Spinal cord (tissue), 10 donors: Measurements from ENCODE around the gene CRHBP. TPM values are rescaled to one million over a fixed set of nuclear protein-coding genes. Genes with fewer than 3 reads are reported as not detected.
"Not testable (repeated sequence)": the region's sequence is repeated elsewhere in the genome, so short reads cannot be mapped to it uniquely, and the experiment has no call there.

Experiments used
- DNase-seq, 6 donors: peaks; one replicate each; pipeline versions ENCODE4 v3.0.0 to v3.0.0-alpha.2; 2013 to 2015; ENCODE audit warnings: low spot score in 6 of 6, low read depth in 4 of 6
- H3K27ac ChIP-seq: one replicate; pipeline ENCODE4 v1.5.1; 2013; ENCODE audit warnings: low read depth, low read length, control low read depth
- H3K27me3 ChIP-seq: one replicate; pipeline ENCODE4 v1.6.1; 2013; ENCODE audit warnings: low read length; ENCODE audit not compliant: control insufficient read depth, insufficient read depth
- H3K36me3 ChIP-seq: one replicate; pipeline ENCODE4 v1.6.1; 2013; ENCODE audit warnings: low read length; ENCODE audit not compliant: control insufficient read depth, insufficient read depth
- H3K4me1 ChIP-seq: one replicate; pipeline ENCODE4 v1.6.1; 2013; ENCODE audit warnings: low read length; ENCODE audit not compliant: control insufficient read depth, insufficient read depth
- H3K4me3 ChIP-seq: one replicate; pipeline ENCODE4 v1.5.1; 2013; ENCODE audit warnings: low read depth, low read length, control low read depth
- H3K9me3 ChIP-seq: one replicate; pipeline ENCODE4 v1.6.1; 2013; ENCODE audit warnings: low read length; ENCODE audit not compliant: control insufficient read depth, insufficient read depth
- WGBS: methylation state at CpG from one replicate; pipeline ENCODE4 v1.1.5; 2013; ENCODE audit warnings: missing lambda C conversion rate; ENCODE audit not compliant: insufficient coverage; 5-methylcytosine and 5-hydroxymethylcytosine counted together
- polyA plus RNA-seq, 2 donors: library from polyadenylated mRNA; unstranded; fragments of 120-200 nt; gene quantifications; one replicate each; pipeline ENCODE4 v1.2.1, GENCODE V29; 2013; ENCODE audit not compliant: insufficient read length in 2 of 2
- total RNA-seq, 2 donors: library from RNA; depleted of rRNA in 1 of 2; stranded (reverse); fragments of 120-200 nt in 1 of 2; fragments of >200 nt in 1 of 2; gene quantifications; one replicate each; pipeline versions ENCODE4 v1.2.3 to v1.2.4, GENCODE V29; 2013 to 2014
- donor health status: healthy.

The CRHBP gene
- total and polyA plus RNA-seq, 4 donors = 1.0 to 7.5 (median 5.9) TPM

- Histone ChIP-seq H3K27ac (no peak overlapping the region), H3K36me3 (no peaks in the 10 kb centered on the region), H3K4me1 (no peaks in the 10 kb centered on the region), H3K9me3 (no peaks in the 10 kb centered on the region), H3K4me3 (no peak overlapping the region), H3K27me3 (no peaks in the 10 kb centered on the region)
- no peak for DNase-seq
These were observed 14.7 kb upstream of the CRHBP start for GRCh38 chr5:76938177-76938576.

- Histone ChIP-seq H3K27ac (no peak overlapping the region), H3K27me3 (no peaks in the 10 kb centered on the region), H3K4me1 (no peaks in the 10 kb centered on the region), H3K4me3 (no peak overlapping the region), H3K9me3 (no peaks in the 10 kb centered on the region), H3K36me3 (no peaks in the 10 kb centered on the region)
- DNase-seq = no peak
- WGBS = 80% methylated on average over 1 of the region's 4 CpGs
These were observed 11.8 kb upstream of the CRHBP start for GRCh38 chr5:76941000-76941399.

GRCh38 chr5:76941442-76941841 is 11.4 kb upstream of the CRHBP start:
- Histone ChIP-seq H3K4me1 (no peaks in the 10 kb centered on the region), H3K9me3 (no peaks in the 10 kb centered on the region), H3K27ac (no peak overlapping the region), H3K27me3 (no peaks in the 10 kb centered on the region), H3K36me3 (no peaks in the 10 kb centered on the region), H3K4me3 (no peak overlapping the region)
- DNase-seq = no peak
- no CpG with 5 or more reads among the region's 3 CpGs for WGBS

GRCh38 chr5:76942581-76942980 is 10.3 kb upstream of the CRHBP start:
- H3K4me3 ChIP-seq = no peak overlapping the region
- H3K27me3 ChIP-seq = no peaks in the 10 kb centered on the region
- peak in 2 of 6 donors; percentile 18 to 38 for DNase-seq
- H3K9me3 ChIP-seq = no peaks in the 10 kb centered on the region
- no peaks in the 10 kb centered on the region for H3K4me1 ChIP-seq
- H3K36me3 ChIP-seq = no peaks in the 10 kb centered on the region
- H3K27ac ChIP-seq = no peak overlapping the region
- no CpG with 5 or more reads among the region's 1 CpG for WGBS

- no peak overlapping the region for H3K27ac ChIP-seq
- no peaks in the 10 kb centered on the region for H3K36me3 ChIP-seq
- DNase-seq = no peak
- H3K4me3 ChIP-seq = no peak overlapping the region
- no peaks in the 10 kb centered on the region for H3K4me1 ChIP-seq
- H3K9me3 ChIP-seq = no peaks in the 10 kb centered on the region
- 73% methylated on average over 2 of the region's 3 CpGs for WGBS
- no peaks in the 10 kb centered on the region for H3K27me3 ChIP-seq
These were observed 9.8 kb upstream of the CRHBP start for GRCh38 chr5:76943006-76943405.

GRCh38 chr5:76944638-76945037 is 8.2 kb upstream of the CRHBP start:
- no peaks in the 10 kb centered on the region for H3K36me3 ChIP-seq
- no peak overlapping the region for H3K27ac ChIP-seq
- WGBS = 73% methylated on average over 1 of the region's 5 CpGs
- H3K9me3 ChIP-seq = no peaks in the 10 kb centered on the region
- no peak overlapping the region for H3K4me3 ChIP-seq
- peak in 1 of 6 donors; percentile 34 for DNase-seq
- H3K27me3 ChIP-seq = no peaks in the 10 kb centered on the region
- no peaks in the 10 kb centered on the region for H3K4me1 ChIP-seq

- H3K27me3 ChIP-seq, H3K9me3 ChIP-seq, DNase-seq, H3K36me3 ChIP-seq, H3K4me1 ChIP-seq, H3K27ac ChIP-seq, H3K4me3 ChIP-seq: not testable (repeated sequence)
- WGBS = 87% methylated on average over 4 of the region's 9 CpGs
These were observed 7.6 kb upstream of the CRHBP start for GRCh38 chr5:76945238-76945637.

- DNase-seq = no peak
- Histone ChIP-seq H3K36me3 (no peaks in the 10 kb centered on the region), H3K27ac (no peak overlapping the region), H3K4me1 (no peaks in the 10 kb centered on the region), H3K4me3 (no peak overlapping the region), H3K27me3 (peaks cover 1% of the 10 kb centered on the region), H3K9me3 (no peaks in the 10 kb centered on the region)
- WGBS = no CpG with 5 or more reads among the region's 2 CpGs
These were observed 6.8 kb upstream of the CRHBP start for GRCh38 chr5:76946090-76946489.

GRCh38 chr5:76947082-76947503 is 5.8 kb upstream of the CRHBP start:
- Histone ChIP-seq H3K9me3 (no peaks in the 10 kb centered on the region), H3K27me3 (peaks cover 4% of the 10 kb centered on the region), H3K36me3 (no peaks in the 10 kb centered on the region), H3K27ac (no peak overlapping the region), H3K4me3 (no peak overlapping the region), H3K4me1 (no peaks in the 10 kb centered on the region)
- DNase-seq = no peak
- WGBS = no CpG with 5 or more reads among the region's 4 CpGs

- no peak overlapping the region for H3K27ac ChIP-seq
- WGBS = under 1% methylated on average over 81 of the region's 81 CpGs
- peaks cover 15% of the 10 kb centered on the region for H3K4me1 ChIP-seq
- peak in 2 of 6 donors; percentile 38 to 66 for DNase-seq
- peaks cover 33% of the 10 kb centered on the region for H3K27me3 ChIP-seq
- no peaks in the 10 kb centered on the region for H3K36me3 ChIP-seq
- no peaks in the 10 kb centered on the region for H3K9me3 ChIP-seq
- H3K4me3 ChIP-seq = peak overlapping the region; percentile 21
These were observed 922 bp downstream of the CRHBP start for GRCh38 chr5:76953551-76954382.
